H9 (cell line): ENCODE measurements around the gene DPP10. TPM values are rescaled to one million over a fixed set of nuclear protein-coding genes. Genes with fewer than 3 reads are reported as not detected.

Experiments used
- DNase-seq: peaks from one replicate; pipeline ENCODE4 v3.0.0-alpha.2; 2017
- H2AFZ ChIP-seq: one replicate; pipeline ENCODE4 v1.6.1; 2013; ENCODE audit warnings: mild to moderate bottlenecking, low read length, control low read depth, moderate library complexity
- H2AK5ac ChIP-seq: 2 replicates; pipeline ENCODE4 v1.6.1; 2013; ENCODE audit warnings: low read length, control low read depth, mixed read lengths; ENCODE audit not compliant: insufficient read length
- H2BK120ac ChIP-seq: one replicate; pipeline ENCODE4 v1.6.1; 2013; ENCODE audit warnings: low read depth, mild to moderate bottlenecking, low read length, control low read depth, inconsistent platforms; ENCODE audit not compliant: poor library complexity, severe bottlenecking
- H2BK12ac ChIP-seq: 2 replicates; pipeline ENCODE4 v1.6.1; 2013; ENCODE audit warnings: low read length, control low read depth, mixed read lengths, low read depth; ENCODE audit not compliant: insufficient read length
- H2BK15ac ChIP-seq: 2 replicates; pipeline ENCODE4 v1.6.1; 2013; ENCODE audit warnings: low read depth, low read length, control low read depth
- H2BK20ac ChIP-seq: one replicate; pipeline ENCODE4 v1.6.1; 2013; ENCODE audit warnings: low read depth, mild to moderate bottlenecking, low read length, control low read depth, inconsistent platforms; ENCODE audit not compliant: poor library complexity, severe bottlenecking
- H2BK5ac ChIP-seq: 2 replicates; pipeline ENCODE4 v1.6.1; 2013; ENCODE audit warnings: low read length, control low read depth, mixed read lengths; ENCODE audit not compliant: insufficient read length
- H3K14ac ChIP-seq: 2 replicates; pipeline ENCODE4 v1.6.1; 2013; ENCODE audit warnings: low read length, control low read depth; ENCODE audit not compliant: insufficient read depth
- H3K18ac ChIP-seq: 2 replicates; pipeline ENCODE4 v1.6.1; 2013; ENCODE audit warnings: low read depth, mild to moderate bottlenecking, mixed read lengths, low read length, control low read depth; ENCODE audit not compliant: insufficient read length
- H3K23ac ChIP-seq: 2 replicates; pipeline ENCODE4 v1.6.1; 2013; ENCODE audit warnings: low read length, control low read depth, mixed read lengths, low read depth; ENCODE audit not compliant: insufficient read length
- H3K23me2 ChIP-seq: 2 replicates; pipeline ENCODE4 v1.6.1; 2013; ENCODE audit warnings: low read depth, mild to moderate bottlenecking, mixed read lengths, low read length, control low read depth; ENCODE audit not compliant: insufficient read length, poor library complexity, severe bottlenecking
- H3K27ac ChIP-seq: 2 replicates; pipeline ENCODE4 v1.5.1; 2013; ENCODE audit warnings: low read length, control low read depth, mixed read lengths, low read depth; ENCODE audit not compliant: insufficient read length
- H3K27me3 ChIP-seq: 2 replicates; pipeline ENCODE4 v1.6.1; 2013; ENCODE audit warnings: low read length, control low read depth, inconsistent platforms; ENCODE audit not compliant: insufficient read depth
- H3K4ac ChIP-seq: 2 replicates; pipeline ENCODE4 v1.6.1; 2013; ENCODE audit warnings: low read depth, mild to moderate bottlenecking, control low read depth, inconsistent platforms, low read length, moderate library complexity
- H3K4me1 ChIP-seq: 2 replicates; pipeline ENCODE4 v1.6.1; 2013; ENCODE audit warnings: low read length, control low read depth, inconsistent platforms; ENCODE audit not compliant: insufficient read depth
- H3K4me2 ChIP-seq: 2 replicates; pipeline ENCODE4 v1.6.1; 2013; ENCODE audit warnings: low read length, control low read depth, mixed read lengths; ENCODE audit not compliant: insufficient read length, insufficient read depth
- H3K56ac ChIP-seq: 2 replicates; pipeline ENCODE4 v1.6.1; 2013; ENCODE audit warnings: low read depth, mild to moderate bottlenecking, mixed read lengths, low read length, control low read depth; ENCODE audit not compliant: insufficient read length
- H3K79me1 ChIP-seq: 2 replicates; pipeline ENCODE4 v1.6.1; 2013; ENCODE audit warnings: low read depth, mild to moderate bottlenecking, moderate library complexity, low read length, control low read depth, inconsistent platforms; ENCODE audit not compliant: insufficient read depth, poor library complexity, severe bottlenecking
- H3K79me2 ChIP-seq: 2 replicates; pipeline ENCODE4 v1.6.1; 2013; ENCODE audit warnings: low read length, control low read depth, inconsistent platforms; ENCODE audit not compliant: insufficient read depth
- H3K9ac ChIP-seq: 2 replicates; pipeline ENCODE4 v1.6.1; 2013; ENCODE audit warnings: low read length, control low read depth, mixed read lengths; ENCODE audit not compliant: insufficient read length; ENCODE audit errors: extremely low read depth
- H3K9me3 ChIP-seq: one replicate; pipeline ENCODE4 v1.6.1; 2013; ENCODE audit warnings: low read depth, low read length, inconsistent platforms; ENCODE audit not compliant: control insufficient read depth
- H3T11ph ChIP-seq: one replicate; pipeline ENCODE4 v1.6.1; 2013; ENCODE audit warnings: mild to moderate bottlenecking, low read length, control low read depth, inconsistent platforms
- H4K20me1 ChIP-seq: one replicate; pipeline ENCODE4 v1.6.1; 2013; ENCODE audit not compliant: control insufficient read depth, insufficient read length, insufficient read depth
- H4K5ac ChIP-seq: 2 replicates; pipeline ENCODE4 v1.6.1; 2013; ENCODE audit warnings: low read depth, mild to moderate bottlenecking, mixed read lengths, low read length, control low read depth; ENCODE audit not compliant: insufficient read length
- H4K8ac ChIP-seq: replicated peaks from 2 replicates; pipeline ENCODE4 v1.6.1; 2013; ENCODE audit warnings: low read length, control low read depth, mixed read lengths, low read depth; ENCODE audit not compliant: insufficient read length
- H4K91ac ChIP-seq: 2 replicates; pipeline ENCODE4 v1.6.1; 2013; ENCODE audit warnings: low read depth, mild to moderate bottlenecking, moderate library complexity, mixed read lengths, low read length, control low read depth; ENCODE audit not compliant: insufficient read length
- H3K27ac Mint-ChIP-seq, 3 experiments: 2 replicates in 2 of 3; 3 replicates in 1 of 3; pipeline ENCODE4 v1.8.0; 2020 to 2021; ENCODE audit warnings: mixed read lengths in 3 of 3, mild to moderate bottlenecking in 1 of 3, moderate library complexity in 1 of 3
- H3K27me3 Mint-ChIP-seq: 2 replicates; pipeline ENCODE4 v1.8.0; 2021; ENCODE audit warnings: low read depth, mild to moderate bottlenecking, moderate library complexity, mixed read lengths
- H3K36me3 Mint-ChIP-seq, 3 experiments: 2 replicates in 2 of 3; 3 replicates in 1 of 3; pipeline ENCODE4 v1.8.0; 2020 to 2021; ENCODE audit warnings: low read depth in 3 of 3, mixed read lengths in 3 of 3; ENCODE audit not compliant: insufficient read depth in 1 of 3
- H3K4me1 Mint-ChIP-seq, 2 experiments: 2 replicates each; pipeline ENCODE4 v1.8.0; 2020; ENCODE audit warnings: mixed read lengths in 2 of 2
- H3K4me3 Mint-ChIP-seq, 2 experiments: 2 replicates in 1 of 2; 3 replicates in 1 of 2; pipeline ENCODE4 v1.8.0; 2020 to 2021; ENCODE audit warnings: mild to moderate bottlenecking in 2 of 2, mixed read lengths in 2 of 2, moderate library complexity in 1 of 2
- H3K9me3 Mint-ChIP-seq, 2 experiments: 2 replicates in 1 of 2; 3 replicates in 1 of 2; pipeline ENCODE4 v1.8.0; 2020; ENCODE audit warnings: mild to moderate bottlenecking in 2 of 2, mixed read lengths in 2 of 2, moderate library complexity in 1 of 2
- WGBS: extraction: QIAGEN DNeasy Blood & Tissue Kit; methylation state at CpG from one replicate; pipeline ENCODE4 v1.1.7; 2013; ENCODE audit warnings: missing lambda C conversion rate, low lambda C conversion rate, mixed read lengths; ENCODE audit not compliant: insufficient read length; ENCODE audit errors: extremely low coverage; 5-methylcytosine and 5-hydroxymethylcytosine counted together
- total RNA-seq: library from RNA; stranded (reverse); gene quantifications from 2 replicates; pipeline ENCODE4 v1.2.1, GENCODE V29; 2021
- TF ChIP-seq, protein P1 (sequence below): fragments of 200-600 bp; sonication (generic); conservative IDR thresholded peaks from 3 replicates; pipeline ENCODE4 v1.8.0; 2021; ENCODE audit warnings: antibody characterized with exemption, mild to moderate bottlenecking

The DPP10 gene
- total RNA-seq, 1 experiment from 2014 or later: 11.3 TPM

- H3K27ac Mint-ChIP-seq: no peak overlapping the region; a peak in 1 of 7 replicates
- TF ChIP-seq, protein P1, sequence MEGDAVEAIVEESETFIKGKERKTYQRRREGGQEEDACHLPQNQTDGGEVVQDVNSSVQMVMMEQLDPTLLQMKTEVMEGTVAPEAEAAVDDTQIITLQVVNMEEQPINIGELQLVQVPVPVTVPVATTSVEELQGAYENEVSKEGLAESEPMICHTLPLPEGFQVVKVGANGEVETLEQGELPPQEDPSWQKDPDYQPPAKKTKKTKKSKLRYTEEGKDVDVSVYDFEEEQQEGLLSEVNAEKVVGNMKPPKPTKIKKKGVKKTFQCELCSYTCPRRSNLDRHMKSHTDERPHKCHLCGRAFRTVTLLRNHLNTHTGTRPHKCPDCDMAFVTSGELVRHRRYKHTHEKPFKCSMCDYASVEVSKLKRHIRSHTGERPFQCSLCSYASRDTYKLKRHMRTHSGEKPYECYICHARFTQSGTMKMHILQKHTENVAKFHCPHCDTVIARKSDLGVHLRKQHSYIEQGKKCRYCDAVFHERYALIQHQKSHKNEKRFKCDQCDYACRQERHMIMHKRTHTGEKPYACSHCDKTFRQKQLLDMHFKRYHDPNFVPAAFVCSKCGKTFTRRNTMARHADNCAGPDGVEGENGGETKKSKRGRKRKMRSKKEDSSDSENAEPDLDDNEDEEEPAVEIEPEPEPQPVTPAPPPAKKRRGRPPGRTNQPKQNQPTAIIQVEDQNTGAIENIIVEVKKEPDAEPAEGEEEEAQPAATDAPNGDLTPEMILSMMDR: no peak
Measured at GRCh38 chr2:115560666-115561065, 1118.2 kb downstream of the DPP10 start.

More at GRCh38 chr2:115560666-115561065, 1118.2 kb downstream of the DPP10 start:
- Mint-ChIP-seq H3K27me3 (no peaks in the 10 kb centered on the region), H3K4me1 (peaks cover 13 to 20% of the 10 kb centered on the region in 2 experiments), H3K4me3 (no peak overlapping the region), H3K36me3 (peaks cover 0 to 2% (median 0%) of the 10 kb centered on the region in 3 experiments; a peak in 1 of 7 replicates), H3K9me3 (no peaks in the 10 kb centered on the region)
- H3K9ac ChIP-seq: no peak overlapping the region
- H2BK5ac ChIP-seq: no peak overlapping the region
- no peak overlapping the region for H2AFZ ChIP-seq
- no peak overlapping the region for H3K4me2 ChIP-seq
- no peak overlapping the region for H4K8ac ChIP-seq
- H3K23me2 ChIP-seq: no peaks in the 10 kb centered on the region
- H4K5ac ChIP-seq: no peak overlapping the region
- WGBS: no CpG with 5 or more reads among the region's 4 CpGs
- H3K23ac ChIP-seq: no peak overlapping the region
- H3K4me1 ChIP-seq: no peaks in the 10 kb centered on the region
- no peak overlapping the region for H3K14ac ChIP-seq
- no peak overlapping the region for H3K56ac ChIP-seq
- DNase-seq: no peak
- no peak overlapping the region for H2AK5ac ChIP-seq
- no peaks in the 10 kb centered on the region for H3K79me1 ChIP-seq
- no peak overlapping the region for H3K27ac ChIP-seq
- no peak overlapping the region for H3T11ph ChIP-seq
- no peak overlapping the region for H2BK12ac ChIP-seq
- no peak overlapping the region for H2BK20ac ChIP-seq
- no peak overlapping the region for H4K91ac ChIP-seq
- H4K20me1 ChIP-seq: no peaks in the 10 kb centered on the region
- H3K27me3 ChIP-seq: no peaks in the 10 kb centered on the region
- H3K79me2 ChIP-seq: no peaks in the 10 kb centered on the region
- no peak overlapping the region for H3K4ac ChIP-seq
- no peak overlapping the region for H2BK120ac ChIP-seq
- H3K9me3 ChIP-seq: no peaks in the 10 kb centered on the region
- no peak overlapping the region for H3K18ac ChIP-seq
- no peak overlapping the region for H2BK15ac ChIP-seq
